Adrenal gland (tissue), 5 donors: Measurements from ENCODE around the gene PTPRO.

Experiments used
- CTCF ChIP-seq, 6 experiments: fragments of 450-650 bp in 4 of 6; fragments of 200-600 bp in 2 of 6; sonication (generic) in 1 of 6; IDR thresholded peaks; 1 replicate in 5 of 6; 2 replicates in 1 of 6; pipeline versions ENCODE4 v1.5.1 to v1.8.0; 2016 to 2021; ENCODE audit warnings: antibody characterized with exemption in 6 of 6, mild to moderate bottlenecking in 2 of 6, moderate library complexity in 1 of 6
- POLR2A ChIP-seq, 2 donors: fragments of 450-650 bp; IDR thresholded peaks; one replicate each; pipeline ENCODE4 v1.6.1; 2017; ENCODE audit warnings: antibody characterized with exemption in 2 of 2, mild to moderate bottlenecking in 2 of 2, moderate library complexity in 1 of 2
- donor health status: DM: no; HTN: no; CAD: no.

DNA sequence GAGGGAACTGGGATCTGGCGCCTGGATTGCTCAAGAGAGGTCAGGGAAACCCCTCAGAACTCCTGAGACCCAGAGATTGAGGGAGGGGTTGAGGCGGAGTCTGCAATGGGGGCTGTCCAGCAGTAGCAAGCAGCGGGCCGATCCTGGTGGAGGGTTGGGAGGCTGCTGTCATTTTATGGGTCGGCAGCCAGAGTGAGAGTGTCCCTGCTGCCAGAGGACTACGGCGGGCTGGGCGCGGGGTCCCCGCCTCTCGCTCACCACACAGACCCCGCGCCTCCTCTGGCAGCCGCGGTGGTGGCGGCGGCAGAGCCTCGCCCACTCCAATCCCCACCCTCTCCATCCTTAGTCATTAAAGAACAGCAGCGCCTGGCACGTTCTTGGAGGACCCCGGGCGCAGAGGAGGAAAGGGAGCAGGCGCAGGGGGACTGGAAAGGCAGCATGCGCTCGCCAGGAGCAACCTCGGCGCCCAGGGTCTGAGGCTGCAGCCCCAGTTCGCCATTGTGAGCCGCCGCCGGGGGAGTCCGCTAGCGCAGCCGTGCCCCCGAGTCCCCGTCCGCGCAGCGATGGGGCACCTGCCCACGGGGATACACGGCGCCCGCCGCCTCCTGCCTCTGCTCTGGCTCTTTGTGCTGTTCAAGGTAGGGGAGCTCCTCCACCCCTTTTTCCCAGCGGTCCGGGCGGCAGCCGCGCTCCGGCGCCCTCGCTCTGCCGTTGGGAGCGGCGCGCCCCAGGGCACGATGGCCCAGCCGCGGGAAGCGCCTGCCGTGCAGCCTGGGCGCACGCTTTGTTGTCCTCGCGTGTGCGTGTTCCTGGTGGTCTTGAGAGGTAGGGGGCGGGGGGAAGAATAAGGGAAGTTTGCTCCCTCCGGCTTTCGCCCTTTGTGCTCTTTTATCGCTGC lies at the start of gene PTPRO:
- TF ChIP-seq POLR2A (IDR thresholded peaks at IDR 0.05) (no peak), CTCF (IDR thresholded peaks at IDR 0.05) (no peak)
